Kidney glomerular epithelial cell (primary cell): ENCODE data around the gene HNRNPUL2.

Source experiments
- DNase-seq: peaks from one replicate; lab custom pipeline; 2025; lab: John Stamatoyannopoulos, UW

Gene HNRNPUL2

DNA sequence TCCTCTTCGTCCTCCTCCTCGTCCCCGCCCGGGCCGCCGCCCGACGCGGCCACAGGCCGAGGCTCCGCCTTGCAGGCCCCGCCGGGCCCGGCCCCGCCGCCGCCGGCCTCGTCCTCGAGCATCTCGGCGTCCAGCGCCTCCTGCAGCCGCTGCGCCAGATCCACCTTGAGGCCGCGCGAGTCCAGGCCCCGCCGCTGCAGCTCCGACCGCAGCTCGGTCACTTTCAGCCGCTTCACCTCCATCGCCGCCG lies 417 bp downstream of the HNRNPUL2 start:
- no peak for DNase-seq

DNA sequence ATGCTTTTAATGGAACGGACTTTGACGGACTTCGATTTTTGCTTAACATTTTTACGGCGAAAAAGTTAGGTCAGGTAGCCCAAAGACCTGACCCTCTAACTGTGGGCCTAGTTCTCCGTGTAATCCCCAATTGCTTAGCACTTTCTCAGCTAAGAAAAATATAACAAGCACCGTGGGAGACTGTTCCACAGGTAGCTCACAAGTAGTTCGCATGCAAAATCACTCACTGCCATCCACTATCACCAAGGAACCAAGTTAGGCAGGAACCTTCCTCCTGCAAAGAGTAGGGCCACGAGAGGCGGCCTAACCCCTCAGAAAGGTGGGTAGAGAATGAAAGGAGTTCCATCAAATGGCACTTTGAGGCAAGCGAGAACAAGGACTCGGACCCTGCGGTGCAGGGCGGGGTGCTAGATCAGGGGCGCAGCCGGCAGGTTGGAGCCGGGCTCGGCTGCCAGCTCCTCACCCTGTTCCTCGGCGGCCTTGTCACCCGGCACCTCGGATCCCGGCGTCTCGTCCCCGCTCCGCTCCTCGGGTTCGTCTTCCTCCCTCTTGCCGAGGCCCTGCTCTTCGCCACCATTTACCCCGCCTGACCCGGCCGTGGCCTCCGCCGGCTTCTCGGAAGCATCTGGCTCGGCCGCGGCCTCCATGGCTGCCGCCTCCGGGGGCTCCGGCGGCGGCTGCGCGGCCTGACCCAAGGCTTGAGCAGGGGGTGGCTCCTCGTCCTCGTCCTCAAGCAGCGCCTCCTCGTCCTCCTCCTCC lies 922 bp downstream of the HNRNPUL2 start:
- DNase-seq: no peak

DNA sequence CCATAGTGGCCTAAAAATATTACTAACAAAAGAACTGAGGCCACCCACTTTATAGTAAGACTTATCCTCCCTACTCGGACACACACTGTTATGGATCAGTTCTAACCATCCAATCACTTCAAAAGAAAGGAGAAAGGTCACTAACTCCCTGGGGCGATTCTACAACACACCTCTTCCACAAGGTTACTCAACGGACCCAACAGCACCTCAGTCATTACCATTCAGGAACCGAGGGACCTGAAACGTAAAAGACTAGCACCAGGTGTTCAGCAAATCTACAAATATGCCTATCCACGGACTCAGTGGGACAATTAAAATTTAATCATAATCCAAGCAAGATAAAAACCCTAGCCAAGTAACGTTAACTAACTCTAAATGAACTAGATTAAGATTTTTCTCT lies 1.6 kb downstream of the HNRNPUL2 start:
- peak; percentile 24 for DNase-seq

DNA sequence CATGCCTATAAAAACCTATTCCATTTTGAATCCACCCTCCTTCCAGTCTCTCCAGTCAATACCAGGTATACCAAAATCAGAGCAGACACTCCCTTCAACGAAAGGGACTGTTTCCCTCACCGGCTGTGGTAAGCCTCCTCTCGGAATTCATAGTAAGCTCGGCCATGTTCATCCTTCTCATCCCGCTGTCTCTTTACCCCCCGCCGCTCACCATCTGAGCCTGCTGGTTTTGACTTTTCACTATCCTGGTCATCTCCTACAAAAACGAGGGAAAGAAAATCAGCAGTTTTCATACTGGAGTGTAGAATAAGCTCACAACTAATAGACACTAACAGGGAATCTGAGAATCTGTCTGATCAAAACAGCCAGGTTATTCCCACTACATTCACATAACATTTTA lies 3.1 kb downstream of the HNRNPUL2 start:
- DNase-seq: no peak

DNA sequence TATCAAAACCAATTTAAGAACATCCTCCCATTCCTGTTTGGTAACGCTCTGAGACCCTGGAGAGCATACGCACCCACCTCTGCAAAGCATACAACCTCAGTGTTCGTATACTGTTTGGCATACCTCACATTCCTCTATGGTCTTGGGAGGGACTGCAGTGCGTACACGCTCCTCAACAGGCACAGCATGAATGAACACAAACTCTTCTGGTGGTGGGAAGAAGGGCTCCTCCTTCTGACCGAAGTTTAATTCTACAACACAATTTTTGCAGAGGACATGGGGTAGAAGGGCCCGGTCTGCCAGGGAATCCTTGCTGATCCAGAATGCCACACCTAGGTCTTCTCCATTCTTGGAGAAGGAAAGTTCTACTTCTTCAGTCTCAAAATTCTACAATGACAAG lies 5.3 kb downstream of the HNRNPUL2 start:
- peak; percentile 31 for DNase-seq

DNA sequence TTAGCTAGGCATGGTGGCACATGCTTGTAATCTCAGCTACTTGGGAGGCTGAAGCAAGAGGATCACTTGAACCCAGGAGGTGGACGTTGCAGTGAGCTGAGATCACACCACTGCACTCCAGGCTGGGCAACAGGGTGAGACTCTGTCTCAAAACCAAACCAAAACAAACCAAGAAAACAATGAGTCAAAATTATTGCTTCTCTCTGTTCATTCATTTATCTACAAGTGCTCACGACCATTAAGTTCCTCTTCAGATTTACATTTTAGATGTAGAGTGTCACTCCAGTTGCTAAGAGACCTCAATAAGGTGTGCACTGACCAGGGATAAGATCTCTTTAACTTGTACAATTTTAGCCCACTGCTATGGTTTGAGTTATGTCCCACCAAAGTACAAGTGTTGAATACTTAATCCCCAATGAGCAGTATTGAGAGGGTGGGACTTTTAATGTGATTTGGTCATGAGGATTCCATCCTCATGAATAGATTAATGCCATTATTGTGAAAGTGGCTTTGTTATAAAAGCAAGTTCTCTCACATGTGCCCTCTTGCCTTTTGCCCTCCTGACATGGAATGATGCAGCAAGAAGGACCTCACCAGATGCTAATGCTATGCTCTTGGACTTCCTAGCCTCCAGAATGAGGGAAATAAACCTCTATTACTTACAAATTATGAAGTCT lies 7.8 kb downstream of the HNRNPUL2 start:
- DNase-seq: no peak

DNA sequence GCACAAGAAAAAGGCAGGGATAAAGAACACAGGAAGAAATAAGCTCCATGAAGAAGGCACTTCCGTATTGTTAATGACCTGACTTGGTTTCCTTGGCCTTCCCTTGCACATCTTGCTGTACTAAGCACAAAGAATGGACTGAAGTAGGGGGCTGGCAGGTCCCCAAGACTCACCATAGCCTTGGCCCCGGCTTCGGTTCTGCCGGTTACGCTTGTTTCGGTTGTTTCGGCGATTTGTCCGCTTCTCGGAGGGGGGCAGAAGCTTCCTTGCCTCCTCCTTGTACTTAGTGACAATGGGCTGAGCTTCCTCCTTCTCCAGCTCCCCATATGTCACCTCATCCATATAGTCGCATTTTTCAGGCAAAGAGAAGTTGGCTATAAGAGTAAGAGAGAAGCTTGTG lies 10.4 kb downstream of the HNRNPUL2 start:
- no peak for DNase-seq

DNA sequence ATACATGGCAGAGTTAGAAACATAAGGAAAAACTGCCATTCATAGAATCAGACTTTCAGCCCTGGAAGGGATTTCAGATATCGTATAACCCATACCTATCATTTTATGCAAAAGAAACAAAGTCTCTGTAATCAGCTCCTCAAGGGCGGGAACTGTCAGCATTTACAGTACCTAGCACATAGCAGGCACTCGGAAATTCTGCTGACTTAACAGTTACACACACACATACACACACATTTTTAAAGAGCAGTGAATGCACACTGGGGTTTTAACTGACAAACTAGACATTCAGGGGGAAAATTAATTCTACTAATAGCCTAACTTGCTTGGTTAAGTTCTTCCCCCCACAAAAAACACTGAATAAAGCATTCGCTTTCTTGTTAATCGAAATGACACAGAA lies 11.1 kb downstream of the HNRNPUL2 start:
- DNase-seq: no peak

DNA sequence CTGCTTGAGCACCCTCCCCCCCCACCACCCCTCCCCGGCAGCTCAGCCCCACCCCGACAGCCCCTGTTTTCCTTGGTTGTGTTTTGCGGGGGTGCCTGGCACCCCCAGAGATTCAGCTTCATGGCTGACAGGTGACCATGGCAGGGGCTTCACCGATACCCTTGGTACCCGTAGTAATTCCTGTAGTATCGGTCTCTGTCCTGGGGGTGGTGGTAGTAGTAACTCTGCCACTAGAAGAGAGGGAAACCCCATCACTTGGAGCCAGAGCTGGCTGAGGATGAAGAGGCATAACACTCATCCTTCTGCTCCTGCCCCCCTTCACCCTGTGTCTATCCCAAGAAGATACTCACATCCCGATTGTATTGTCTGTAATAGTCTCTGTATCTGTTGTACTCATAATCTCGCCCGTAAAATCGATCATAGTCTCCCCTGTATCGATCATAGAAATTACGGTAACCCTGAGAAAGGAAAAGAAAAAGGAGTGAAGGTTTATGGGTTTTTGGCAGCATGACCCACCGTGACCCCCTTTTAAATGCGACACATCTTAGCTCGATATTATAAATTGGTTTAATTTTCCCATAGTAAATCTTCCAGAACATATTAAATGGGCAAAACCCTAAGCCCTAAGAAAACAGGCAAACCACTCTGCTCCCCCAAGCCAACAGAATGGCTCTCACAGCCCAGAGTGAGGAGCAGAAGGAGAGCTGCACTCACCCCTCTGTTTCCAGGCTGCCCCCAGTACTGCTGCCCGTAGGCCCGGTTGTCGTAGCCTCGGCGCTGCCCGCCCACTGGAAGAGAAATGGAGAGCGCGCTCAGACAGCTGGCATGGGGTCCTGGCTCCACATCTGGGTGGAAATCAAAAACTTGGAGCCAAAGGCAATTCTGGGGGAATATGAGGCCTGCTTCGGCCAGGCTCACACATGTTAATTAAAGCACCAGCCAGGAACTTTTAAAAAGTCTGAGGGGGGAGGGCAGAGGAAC lies 11.8 kb downstream of the HNRNPUL2 start:
- no peak for DNase-seq

DNA sequence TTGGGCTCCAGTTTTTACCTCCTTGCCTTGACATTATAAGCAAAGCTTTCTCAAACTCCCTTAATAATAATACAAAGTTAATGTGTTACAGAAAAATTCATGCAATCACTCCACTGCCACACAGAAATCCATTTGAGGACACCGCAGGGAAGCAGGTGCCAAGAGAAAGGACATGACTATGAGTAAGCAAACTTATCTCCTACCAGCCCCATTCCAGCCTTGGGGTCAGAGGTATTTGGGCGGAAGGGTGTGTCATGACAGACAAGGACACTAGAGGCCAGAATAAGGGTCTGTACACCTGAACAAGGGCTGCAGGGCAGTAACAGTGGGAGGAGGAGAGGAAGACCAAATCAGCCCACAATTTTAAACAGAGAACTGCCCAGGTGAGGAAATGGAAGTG lies 13.9 kb downstream of the HNRNPUL2 start:
- peak; percentile 36 for DNase-seq

DNA sequence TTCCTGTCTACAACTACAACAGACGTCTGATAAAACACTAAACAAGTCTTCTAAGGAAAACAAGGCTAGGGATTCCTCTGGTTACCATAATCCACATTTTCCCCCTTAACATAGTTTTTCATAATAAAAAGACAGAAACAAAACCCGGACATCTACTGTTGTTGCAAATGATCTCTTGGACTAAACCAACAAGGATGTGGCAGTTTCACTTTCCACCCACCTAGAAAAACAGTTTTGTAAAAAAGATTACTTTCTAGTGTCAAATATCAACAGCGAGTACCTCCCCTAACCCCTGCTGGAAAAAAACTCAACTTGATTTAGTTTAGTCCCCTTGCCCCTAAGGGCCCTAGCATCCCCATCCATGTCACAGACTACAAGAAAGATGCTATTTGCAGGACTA lies 14.4 kb downstream of the HNRNPUL2 start:
- DNase-seq: no peak

DNA sequence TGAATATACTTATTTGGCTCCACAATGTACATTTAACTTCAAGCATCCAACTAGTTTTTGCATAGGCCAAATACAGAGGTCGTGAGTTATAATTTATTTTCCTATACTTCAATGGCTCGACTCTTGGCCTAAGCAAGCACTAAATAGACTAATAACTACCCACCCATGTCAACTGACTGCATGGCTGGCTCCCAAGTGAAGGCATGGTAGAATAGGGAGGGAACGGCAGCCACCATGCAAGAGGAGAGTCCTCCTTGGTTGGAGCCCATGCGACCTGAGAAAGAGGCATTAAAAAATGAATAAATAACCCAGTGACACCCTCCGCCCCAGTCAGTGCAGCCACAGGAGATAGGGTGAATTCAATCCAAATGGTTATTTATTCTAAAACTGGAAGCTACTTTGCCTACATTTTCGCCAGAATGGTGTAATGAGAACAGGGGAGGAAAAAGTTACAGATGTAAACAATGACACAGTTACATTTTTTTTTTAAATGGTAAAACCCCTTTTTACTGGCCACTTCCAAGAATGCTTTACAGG lies 14.9 kb downstream of the HNRNPUL2 start:
- no peak for DNase-seq

DNA sequence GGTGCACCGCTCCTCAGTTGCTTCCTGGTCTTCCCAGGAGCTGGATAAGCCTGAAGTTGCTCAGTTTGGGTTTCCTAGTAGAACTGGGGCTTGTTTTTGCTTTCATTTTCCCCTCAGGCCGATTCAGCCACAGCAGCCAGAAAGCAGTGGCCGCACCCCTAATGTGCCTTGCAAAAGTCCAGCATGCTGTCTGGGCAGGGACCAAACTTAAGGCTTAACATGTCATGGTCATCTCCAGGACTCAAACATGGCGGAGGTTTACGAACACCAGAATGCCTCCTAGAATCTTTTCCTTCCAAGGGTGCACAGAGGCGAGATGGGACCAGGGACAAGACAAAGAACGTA lies 17.3 kb downstream of the HNRNPUL2 start:
- no peak for DNase-seq

DNA sequence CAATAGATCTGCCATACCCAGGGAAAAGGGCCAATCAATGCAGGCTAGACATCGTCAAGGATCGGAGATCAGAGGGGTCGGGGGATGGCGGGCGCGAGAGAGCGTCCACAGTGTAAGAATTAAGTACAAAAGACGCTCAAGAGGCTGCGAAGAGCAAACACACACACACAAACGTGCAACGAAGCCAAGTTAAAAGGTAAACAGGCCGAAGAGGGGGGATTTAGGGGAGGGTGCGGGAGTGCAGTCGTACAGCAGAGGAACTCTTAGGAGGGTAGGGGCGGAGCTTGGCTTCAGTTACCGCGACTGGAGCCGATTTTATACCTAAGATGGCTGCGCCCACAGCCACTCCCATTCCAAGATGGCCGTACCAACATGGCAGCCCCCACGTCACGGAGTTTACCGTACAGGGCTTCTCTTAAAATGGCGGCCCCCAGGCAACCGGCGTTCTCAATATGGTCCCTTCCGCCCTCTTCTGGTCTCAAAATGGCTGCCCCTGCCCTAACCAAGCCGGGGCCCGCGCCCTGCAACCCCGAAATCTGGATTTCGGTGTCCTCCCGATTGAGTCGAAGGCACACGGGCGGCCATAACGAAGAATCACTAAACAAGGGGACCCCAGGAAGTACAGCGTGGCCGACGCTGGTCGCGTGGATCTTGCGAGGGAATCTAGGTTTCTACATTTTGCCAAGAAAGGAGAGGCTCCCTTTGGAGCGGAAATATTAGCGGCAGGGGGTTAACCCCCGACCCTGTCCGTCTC lies 17.8 kb downstream of the HNRNPUL2 start:
- DNase-seq: peak; percentile 93

DNA sequence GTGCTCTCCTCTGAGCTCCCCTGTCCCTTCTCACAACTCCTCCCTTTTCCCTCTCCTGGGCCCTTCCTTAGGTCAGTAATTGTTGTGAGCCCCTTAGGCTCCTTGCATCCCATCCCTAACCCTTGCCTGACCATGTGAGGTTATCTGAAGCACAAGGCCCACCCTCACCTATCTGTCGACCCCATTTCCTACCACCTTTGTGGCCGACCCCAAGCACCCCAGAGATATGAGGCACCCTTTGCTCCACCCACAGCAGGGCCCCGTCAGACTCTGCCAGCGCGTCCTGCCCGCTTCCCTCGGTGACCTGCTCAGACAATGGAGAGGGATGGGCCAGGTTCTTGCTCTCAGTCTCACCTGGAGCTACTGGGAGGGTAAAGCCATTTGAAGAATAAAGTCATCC lies 18.5 kb downstream of the HNRNPUL2 start:
- DNase-seq: no peak

DNA sequence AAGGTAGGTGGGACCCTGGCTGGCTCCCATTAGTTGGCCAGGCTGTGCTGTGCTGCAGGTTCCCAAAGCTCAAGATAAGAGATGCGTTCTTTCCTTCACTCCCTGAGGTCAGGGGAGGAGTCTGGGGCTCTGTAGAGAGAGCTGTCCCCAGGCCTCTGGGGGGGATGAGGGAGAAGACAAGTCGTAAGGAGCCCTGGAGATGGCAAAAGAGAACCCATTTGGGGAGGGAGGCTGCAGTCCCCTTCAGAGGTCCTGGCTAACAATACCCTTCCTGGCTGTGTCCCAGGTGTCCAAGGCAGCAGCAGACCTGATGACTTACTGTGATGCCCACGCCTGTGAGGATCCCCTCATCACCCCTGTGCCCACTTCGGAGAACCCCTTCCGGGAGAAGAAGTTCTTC lies 18.9 kb downstream of the HNRNPUL2 start:
- DNase-seq: no peak

DNA sequence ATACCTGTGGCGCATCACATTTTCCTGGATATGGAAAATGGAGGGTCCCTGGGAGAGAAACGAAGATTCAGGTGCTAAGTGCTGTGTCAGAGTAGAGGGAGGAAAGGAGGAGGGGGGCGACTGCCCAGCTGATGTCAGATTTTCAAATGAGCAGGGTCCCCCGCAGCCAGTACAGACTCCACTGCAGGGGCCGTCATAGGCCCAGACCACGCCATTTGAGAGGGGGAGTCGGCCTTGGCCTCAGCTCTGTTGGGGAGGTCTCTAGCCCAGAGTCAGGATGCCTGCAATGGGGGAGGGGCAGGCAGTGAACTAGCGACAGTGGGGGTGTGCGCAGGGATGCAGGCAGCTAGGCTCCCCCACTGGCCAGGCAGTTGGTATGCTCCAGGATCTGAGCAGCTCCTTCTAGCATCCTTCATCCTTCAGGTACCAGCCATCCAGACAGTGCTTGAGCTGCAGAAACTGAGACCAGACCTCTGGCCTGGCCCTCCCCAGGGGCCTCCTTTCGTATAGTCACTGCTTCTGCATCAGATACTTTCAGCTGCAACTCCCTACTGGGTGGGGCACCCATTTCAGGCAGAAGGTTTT lies 19.9 kb downstream of the HNRNPUL2 start, which contains the start of the genes BSCL2 and GNG3:
TSS of gene BSCL2 (minus strand) at position 148 of the 585 bp plus-strand sequence. CDS start 229 bp downstream, outside the sequence.
TSS of gene GNG3 (plus strand) at position 400 of the 585 bp plus-strand sequence. CDS start 620 bp downstream, outside the sequence.
- DNase-seq: no peak

DNA sequence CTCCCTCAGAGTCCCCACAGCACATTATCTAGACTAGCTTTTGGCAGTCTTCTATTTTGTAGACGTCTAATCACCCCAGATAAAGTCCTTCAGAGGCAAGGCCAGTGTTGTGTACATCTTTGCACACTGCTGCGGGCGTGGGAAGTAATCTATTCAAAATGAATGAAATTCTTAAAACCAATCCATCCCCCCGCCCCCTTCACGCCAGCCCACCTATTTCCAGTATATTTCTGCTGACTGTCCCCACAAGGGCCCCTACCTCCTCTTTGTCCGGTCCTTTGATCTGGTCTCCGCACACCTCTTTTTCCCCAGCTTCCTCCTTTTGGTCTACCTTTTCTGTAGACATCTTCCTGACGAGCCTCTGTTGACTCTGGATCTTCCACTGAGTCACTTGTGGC lies 20.4 kb downstream of the HNRNPUL2 start:
- DNase-seq: no peak

DNA sequence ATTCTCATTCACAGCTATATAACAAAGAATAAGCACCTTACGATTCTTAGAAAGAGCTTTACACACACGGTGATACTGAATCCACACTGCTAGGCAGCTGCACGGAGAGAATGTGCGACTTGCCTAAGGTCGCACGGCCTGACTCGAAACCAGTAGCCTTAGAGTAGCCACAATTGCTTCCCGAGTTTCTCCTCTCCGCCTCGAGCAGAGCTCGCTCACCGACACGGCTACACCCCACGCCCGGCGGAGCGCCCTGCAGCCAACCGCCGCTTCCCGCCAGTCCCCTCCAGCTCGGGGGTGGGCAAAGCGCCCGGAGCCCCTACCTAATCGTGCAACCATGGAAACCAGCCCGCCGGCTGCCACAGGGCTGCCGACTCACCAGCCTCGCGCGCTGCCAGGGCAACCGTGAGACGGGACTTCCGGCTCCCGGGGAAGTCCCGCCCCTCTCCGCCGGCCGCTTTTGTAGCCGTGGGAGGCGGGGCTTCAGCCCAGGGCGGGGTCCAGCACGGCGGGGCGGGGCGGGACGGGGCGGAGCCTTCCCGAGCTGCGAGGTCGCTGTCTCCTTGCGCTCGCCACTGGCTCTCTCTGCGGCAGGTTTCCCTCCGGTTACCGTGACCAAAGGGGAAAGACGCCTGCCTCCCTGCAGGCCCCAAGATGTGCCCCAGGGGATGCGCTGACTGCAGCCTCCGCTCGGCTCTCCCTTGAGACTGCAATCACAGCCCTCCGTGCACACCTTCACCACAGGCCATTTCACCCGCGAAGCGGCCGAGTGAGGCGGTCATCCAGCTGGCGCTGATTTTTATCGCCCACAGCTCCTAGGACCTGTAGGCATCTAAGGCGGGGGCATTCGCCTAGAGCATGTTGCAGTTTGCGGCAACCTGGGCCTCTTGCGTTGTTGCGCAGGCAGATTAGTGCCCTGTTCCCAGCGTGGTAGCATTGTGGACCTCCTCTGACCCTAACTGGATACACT lies 21.1 kb downstream of the HNRNPUL2 start:
- peak; percentile 89 for DNase-seq

DNA sequence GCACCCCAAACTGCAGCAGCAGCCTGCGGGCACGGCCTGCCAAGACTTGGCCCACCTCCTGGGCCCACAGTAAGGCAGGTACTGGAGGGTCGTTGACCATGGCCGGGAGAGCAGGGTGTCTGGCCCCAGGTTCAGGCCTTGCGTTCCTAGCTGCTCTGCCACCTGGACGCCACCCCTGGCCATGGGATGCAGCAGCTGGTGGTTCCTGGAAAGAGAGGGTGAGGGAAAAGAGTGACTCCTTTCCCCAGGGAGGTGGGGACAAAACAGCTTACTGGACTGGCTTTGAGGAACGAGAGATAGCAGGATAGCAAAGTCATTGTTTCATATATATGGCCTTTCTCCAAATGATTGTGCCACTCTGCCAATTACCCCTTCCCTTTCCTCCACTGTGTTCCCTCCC lies 21.8 kb downstream of the HNRNPUL2 start:
- no peak for DNase-seq
